H1 (cell line): Measurements from ENCODE around the gene TAS1R1. TPM values are rescaled to one million over a fixed set of nuclear protein-coding genes. Genes with fewer than 3 reads are reported as not detected.

Experiments
- CTCF ChIA-PET: fragments of 300-600 bp; sonication (Branson Sonifier 250); formaldehyde crosslinking; loops from one replicate; lab custom pipeline; 2021; ENCODE audit not compliant: partially characterized antibody; lab: Charles Lee
- POLR2A ChIA-PET: fragments of 300-600 bp; sonication (Branson Sonifier 250); formaldehyde crosslinking; loops from one replicate; lab custom pipeline; 2021; ENCODE audit warnings: inconsistent platforms; ENCODE audit not compliant: partially characterized antibody; lab: Charles Lee
- DNase-seq, 2 experiments: peaks; one replicate each; pipeline versions ENCODE4 v3.0.0 to v3.0.0-alpha.2; 2010 to 2022; ENCODE audit warnings: low spot score in 2 of 2, low read depth in 1 of 2, mixed read lengths in 1 of 2
- FAIRE-seq: peaks from 2 replicates; lab custom pipeline; 2011; peaks lifted over from hg19 to GRCh38; lab: Jason Lieb, UNC
- H2AFZ ChIP-seq: 2 replicates; pipeline ENCODE4 v1.8.1; 2012; ENCODE audit warnings: low read length, inconsistent platforms
- H2AK5ac ChIP-seq: 2 replicates; pipeline ENCODE4 v1.6.1; 2013; ENCODE audit warnings: low read depth, low read length
- H2BK120ac ChIP-seq: replicated peaks from 2 replicates; pipeline ENCODE3; 2013; ENCODE audit warnings: low read depth, low read length, inconsistent platforms
- H2BK12ac ChIP-seq: 2 replicates; pipeline ENCODE4 v1.6.1; 2013; ENCODE audit warnings: low read depth, low read length
- H2BK15ac ChIP-seq: 2 replicates; pipeline ENCODE4 v1.6.1; 2013; ENCODE audit warnings: low read length
- H2BK20ac ChIP-seq: 2 replicates; pipeline ENCODE4 v1.6.1; 2013; ENCODE audit warnings: low read length
- H2BK5ac ChIP-seq: 2 replicates; pipeline ENCODE4 v1.6.1; 2013; ENCODE audit warnings: low read depth, low read length
- H3K14ac ChIP-seq: 2 replicates; pipeline ENCODE4 v1.6.1; 2013; ENCODE audit warnings: inconsistent platforms; ENCODE audit not compliant: insufficient read length
- H3K18ac ChIP-seq: 2 replicates; pipeline ENCODE4 v1.6.1; 2013; ENCODE audit warnings: low read length; ENCODE audit errors: extremely low read depth
- H3K23ac ChIP-seq: 2 replicates; pipeline ENCODE4 v1.6.1; 2013; ENCODE audit warnings: inconsistent platforms; ENCODE audit not compliant: insufficient read length
- H3K23me2 ChIP-seq: 2 replicates; pipeline ENCODE4 v1.6.1; 2013; ENCODE audit warnings: low read depth, low read length
- H3K27ac ChIP-seq: 2 replicates; pipeline ENCODE4 v1.6.1; 2011; ENCODE audit warnings: low read depth, low read length, inconsistent platforms
- H3K27me3 ChIP-seq, 4 experiments: replicated peaks in 1 of 4; 1 replicate in 1 of 4; 2 replicates in 3 of 4; pipeline versions ENCODE4 v1.6.1 to v1.8.1; 2011 to 2013; ENCODE audit warnings: low read length in 3 of 4, mild to moderate bottlenecking in 3 of 4, inconsistent platforms in 2 of 4, mixed read lengths in 2 of 4, moderate library complexity in 1 of 4; ENCODE audit not compliant: control insufficient read depth in 3 of 4, insufficient read depth in 3 of 4; ENCODE audit errors: extremely low read depth in 1 of 4
- H3K36me3 ChIP-seq, 4 experiments: 2 replicates each; pipeline versions ENCODE4 v1.6.1 to v1.8.1; 2011 to 2013; ENCODE audit warnings: mild to moderate bottlenecking in 4 of 4, low read length in 3 of 4, moderate library complexity in 2 of 4, control low read depth in 1 of 4, inconsistent platforms in 1 of 4; ENCODE audit not compliant: insufficient read depth in 4 of 4, control insufficient read depth in 2 of 4
- H3K4ac ChIP-seq: replicated peaks from 2 replicates; pipeline ENCODE3; 2013; ENCODE audit warnings: low read length, low read depth, mixed read lengths, inconsistent platforms; ENCODE audit not compliant: insufficient read length
- H3K4me1 ChIP-seq, 4 experiments: replicated peaks in 1 of 4; 1 replicate in 1 of 4; 2 replicates in 3 of 4; pipeline versions ENCODE4 v1.6.1 to v1.8.1; 2011 to 2013; ENCODE audit warnings: low read length in 3 of 4, inconsistent platforms in 2 of 4, mixed read lengths in 1 of 4; ENCODE audit not compliant: insufficient read depth in 4 of 4, control insufficient read depth in 3 of 4
- H3K4me2 ChIP-seq, 2 experiments: 2 replicates each; pipeline versions ENCODE4 v1.6.1 to v1.8.1; 2011 to 2013; ENCODE audit warnings: low read depth in 2 of 2, low read length in 2 of 2, control low read depth in 1 of 2, inconsistent platforms in 1 of 2, mild to moderate bottlenecking in 1 of 2; ENCODE audit not compliant: insufficient read depth in 1 of 2
- H3K4me3 ChIP-seq, 4 experiments: fragments of 200-600, 300-600 bp in 1 of 4; sonication (generic), shearing (Covaris generic), sonication (Bioruptor Twin) in 1 of 4; 2 replicates each; pipeline versions ENCODE4 v1.5.1 to v1.8.1; 2011 to 2016; ENCODE audit warnings: low read length in 4 of 4, low read depth in 3 of 4, control low read depth in 2 of 4, inconsistent platforms in 2 of 4, mild to moderate bottlenecking in 2 of 4, mixed read lengths in 1 of 4, moderate library complexity in 1 of 4; ENCODE audit not compliant: insufficient read depth in 2 of 4; ENCODE audit errors: extremely low read depth in 1 of 4
- H3K56ac ChIP-seq: replicated peaks from 2 replicates; pipeline ENCODE3; 2013; ENCODE audit warnings: low read depth, mild to moderate bottlenecking, mixed read lengths, low read length, inconsistent platforms; ENCODE audit not compliant: insufficient read length
- H3K79me1 ChIP-seq: 2 replicates; pipeline ENCODE4 v1.6.1; 2013; ENCODE audit warnings: low read depth, low read length, control low read depth
- H3K79me2 ChIP-seq, 2 experiments: 2 replicates each; pipeline versions ENCODE4 v1.6.1 to v1.8.1; 2012 to 2013; ENCODE audit warnings: low read length in 2 of 2, mild to moderate bottlenecking in 2 of 2, inconsistent platforms in 1 of 2; ENCODE audit not compliant: insufficient read depth in 2 of 2, control insufficient read depth in 1 of 2
- H3K9ac ChIP-seq, 4 experiments: replicated peaks in 1 of 4; 1 replicate in 1 of 4; 2 replicates in 3 of 4; pipeline versions ENCODE4 v1.6.1 to v1.8.1; 2011 to 2013; ENCODE audit warnings: low read depth in 3 of 4, low read length in 3 of 4, control low read depth in 2 of 4, mild to moderate bottlenecking in 2 of 4, moderate library complexity in 2 of 4, inconsistent platforms in 1 of 4; ENCODE audit errors: extremely low read depth in 1 of 4
- H3K9me3 ChIP-seq, 2 experiments: 2 replicates each; pipeline versions ENCODE4 v1.6.1 to v1.8.1; 2012 to 2013; ENCODE audit warnings: mild to moderate bottlenecking in 2 of 2, moderate library complexity in 2 of 2, control low read depth in 1 of 2, inconsistent platforms in 1 of 2, low read depth in 1 of 2, low read length in 1 of 2, mixed read lengths in 1 of 2; ENCODE audit not compliant: insufficient read depth in 2 of 2
- H4K20me1 ChIP-seq, 2 experiments: replicated peaks in 1 of 2; 2 replicates each; pipeline versions ENCODE3 to v1.8.1; 2011 to 2013; ENCODE audit warnings: inconsistent platforms in 2 of 2, low read length in 2 of 2, mild to moderate bottlenecking in 1 of 2; ENCODE audit not compliant: insufficient read depth in 2 of 2, control insufficient read depth in 1 of 2
- H4K5ac ChIP-seq: 2 replicates; pipeline ENCODE4 v1.6.1; 2013; ENCODE audit warnings: low read length, low read depth, mixed read lengths, inconsistent platforms; ENCODE audit not compliant: insufficient read length
- H4K8ac ChIP-seq: 2 replicates; pipeline ENCODE4 v1.8.0; 2013; ENCODE audit warnings: mild to moderate bottlenecking, moderate library complexity, low read length, inconsistent platforms; ENCODE audit not compliant: insufficient read depth; ENCODE audit errors: extremely low read depth
- H4K91ac ChIP-seq: replicated peaks from 2 replicates; pipeline ENCODE3; 2013; ENCODE audit warnings: low read length, mixed read lengths, inconsistent platforms; ENCODE audit not compliant: insufficient read length
- ATF2 ChIP-seq: IDR thresholded peaks from 2 replicates; pipeline ENCODE4 v1.6.1; 2012; ENCODE audit warnings: low read length, inconsistent platforms
- CHD2 ChIP-seq: IDR thresholded peaks from 2 replicates; pipeline ENCODE4 v1.6.1; 2012; ENCODE audit warnings: low read length, improper control_type of control experiment
- E2F6 ChIP-seq: IDR thresholded peaks from 2 replicates; pipeline ENCODE4 v1.6.1; 2012; ENCODE audit warnings: inconsistent platforms
- JUND ChIP-seq: IDR thresholded peaks from 2 replicates; pipeline ENCODE4 v1.6.1; 2011; ENCODE audit warnings: mild to moderate bottlenecking, improper control_type of control experiment, low read length
- TAF1 ChIP-seq: IDR thresholded peaks from 2 replicates; pipeline ENCODE4 v1.6.1; 2011; ENCODE audit warnings: mild to moderate bottlenecking, low read depth, low read length
- TEAD4 ChIP-seq: IDR thresholded peaks from 2 replicates; pipeline ENCODE4 v1.6.1; 2012; ENCODE audit warnings: low read depth, low read length, inconsistent platforms, mixed read lengths
- WGBS, 2 experiments: shearing (Covaris generic) in 1 of 2; methylation state at CpG; one replicate each; pipeline versions ENCODE4 v1.1.6 to v1.1.7; 2013 to 2015; ENCODE audit warnings: low lambda C conversion rate in 2 of 2, mixed read lengths in 2 of 2, inconsistent platforms in 1 of 2, low coverage in 1 of 2, missing lambda C conversion rate in 1 of 2; ENCODE audit not compliant: insufficient replicate concordance in 2 of 2, insufficient coverage in 1 of 2, insufficient read length in 1 of 2; ENCODE audit errors: extremely low coverage in 1 of 2, missing lambda C conversion rate in 1 of 2; 5-methylcytosine and 5-hydroxymethylcytosine counted together
- polyA plus RNA-seq, 7 experiments: library from polyadenylated mRNA; depleted of rRNA in 3 of 7; stranded (reverse) in 5 of 7; unstranded in 2 of 7; fragments of >200 nt in 5 of 7; fragments of 200-250 nt in 2 of 7; gene quantifications; 1 replicate in 5 of 7; 2 replicates in 1 of 7; 4 replicates in 1 of 7; pipeline versions ENCODE4 v1.2.1 to v1.2.3, GENCODE V29; 2011 to 2013; ENCODE audit warnings: missing spikeins in 2 of 7, mixed read lengths in 2 of 7
- total RNA-seq: library from RNA; stranded (reverse); fragmentation: NEBNext Ultra II Directional; extraction: Animal tissue kit (Norgen Biotek cat#: 25700); gene quantifications from 2 replicates; pipeline ENCODE4 v1.2.1, GENCODE V29; 2021

Gene TAS1R1
- total and polyA plus RNA-seq, 2 of the 8 experiments (the other 6 are each of a cell fraction or from before 2014, with no cell fraction given): 0.26 TPM; not detected in 1

GRCh38 chr1:6585841-6586240 is 30.7 kb downstream of the TAS1R1 start:
- Histone ChIP-seq H3K9ac (no peak overlapping the region), H3K27ac (no peak overlapping the region), H4K91ac (no peak overlapping the region), H3K27me3 (no peaks in the 10 kb centered on the region), H4K8ac (no peak overlapping the region), H3K56ac (no peak overlapping the region), H3K23ac (no peak overlapping the region), H4K5ac (no peak overlapping the region), H2BK20ac (no peak overlapping the region), H3K23me2 (no peaks in the 10 kb centered on the region), H3K79me1 (peaks cover 4% of the 10 kb centered on the region), H3K4me1 (peaks cover 0 to under 1% (median under 1%) of the 10 kb centered on the region in 4 experiments; a peak in 3 of 7 replicates), H2BK15ac (no peak overlapping the region), H3K4ac (no peak overlapping the region), H2AFZ (no peak overlapping the region), H3K9me3 (no peaks in the 10 kb centered on the region), H3K4me3 (no peak overlapping the region), H3K79me2 (peaks cover 0 to 8% of the 10 kb centered on the region in 2 experiments; a peak in 1 of 4 replicates), H3K4me2 (no peak overlapping the region), H3K36me3 (peaks cover 0 to 27% (median 4%) of the 10 kb centered on the region in 4 experiments; a peak in 6 of 8 replicates), H3K14ac (no peak overlapping the region), H4K20me1 (peaks cover 2 to 25% of the 10 kb centered on the region in 2 experiments), H2AK5ac (no peak overlapping the region), H2BK5ac (no peak overlapping the region), H3K18ac (no peak overlapping the region), H2BK12ac (no peak overlapping the region), H2BK120ac (no peak overlapping the region)
- DNase-seq (no peak), FAIRE-seq (no peak)
- POLR2A ChIA-PET: interaction anchor here (1.3 to 17.4 kb wide), 4 partner anchors 14 to 49 kb away, joined by 4 to 196 read pairs (median 4); partner anchors contain the start of genes KLHL21, NOL9, TAS1R1 and THAP3
- CTCF ChIA-PET: interaction anchor here (1.8 kb wide), 1 partner anchor 31 kb away, joined by 6 read pairs; the partner anchor contains the start of genes NOL9 and TAS1R1
- 89% methylated on average over 7 of the region's 7 CpGs; no CpG with 5 or more reads in 1 of the 2 experiments for WGBS, 2 experiments
- no peak for TF ChIP-seq E2F6
- no peak for TF ChIP-seq ATF2
- no peak for TF ChIP-seq TAF1
- no peak for TF ChIP-seq JUND
- TF ChIP-seq TEAD4: no peak
- TF ChIP-seq CHD2: no peak
